ENCODE data around the gene DISC1. TPM values are rescaled to one million over a fixed set of nuclear protein-coding genes. Genes with fewer than 3 reads are reported as not detected.

Gene DISC1
- total and polyA plus RNA-seq, 5 donors = 2.3 to 7.4 (median 4.6) TPM

GRCh38 chr1:231688989-231689388, 62.4 kb downstream of the DISC1 start:
- H3K27me3 ChIP-seq (ENCODE audit: control insufficient read depth, insufficient read depth) = no peaks in the 10 kb centered on the region
- no peaks in the 10 kb centered on the region for H3K9me3 ChIP-seq (ENCODE audit: control insufficient read depth, low read length)
- H3K4me1 ChIP-seq (ENCODE audit: control insufficient read depth, insufficient read depth, low read length) = peaks cover 3% of the 10 kb centered on the region
- WGBS = 94% methylated on average over 4 of the region's 4 CpGs
- intact Hi-C loops (cut with DNase I) = no loop called here
- no peak for ATAC-seq
- no peak for DNase-seq
- H3K4me3 ChIP-seq (ENCODE audit: low read length) = no peak overlapping the region
- H3K27ac ChIP-seq (ENCODE audit: low read length) = no peak overlapping the region

GRCh38 chr1:231690059-231690458, 63.5 kb downstream of the DISC1 start:
- 58% methylated on average over 9 of the region's 9 CpGs for WGBS
- intact Hi-C loops (cut with DNase I) = no loop called here

GRCh38 chr1:231691618-231692259, 65.1 kb downstream of the DISC1 start:
- Histone ChIP-seq H3K9me3 (ENCODE audit: control insufficient read depth, low read length) (no peaks in the 10 kb centered on the region), H3K27ac (ENCODE audit: low read length) (no peak overlapping the region), H3K4me3 (ENCODE audit: low read length) (no peak overlapping the region), H3K27me3 (ENCODE audit: control insufficient read depth, insufficient read depth) (no peaks in the 10 kb centered on the region), H3K4me1 (ENCODE audit: control insufficient read depth, insufficient read depth, low read length) (peaks cover 3% of the 10 kb centered on the region)
- intact Hi-C loops (cut with DNase I) = no loop called here
- DNase-seq = peak; percentile 57 to 87 (median 86)
- peak; percentile 69 to 80 for ATAC-seq
- WGBS = 56% methylated on average over 17 of the region's 17 CpGs

More at GRCh38 chr1:231690059-231690458, 63.5 kb downstream of the DISC1 start:
- Histone ChIP-seq H3K4me1 (ENCODE audit: control insufficient read depth, insufficient read depth, low read length) (peaks cover 3% of the 10 kb centered on the region), H3K4me3 (ENCODE audit: low read length) (no peak overlapping the region), H3K27me3 (ENCODE audit: control insufficient read depth, insufficient read depth) (no peaks in the 10 kb centered on the region), H3K27ac (ENCODE audit: low read length) (peak overlapping the region; percentile 13), H3K9me3 (ENCODE audit: control insufficient read depth, low read length) (no peaks in the 10 kb centered on the region)
- no peak for ATAC-seq
- DNase-seq = peak in 1 of 3 donors; percentile 59

DNA sequence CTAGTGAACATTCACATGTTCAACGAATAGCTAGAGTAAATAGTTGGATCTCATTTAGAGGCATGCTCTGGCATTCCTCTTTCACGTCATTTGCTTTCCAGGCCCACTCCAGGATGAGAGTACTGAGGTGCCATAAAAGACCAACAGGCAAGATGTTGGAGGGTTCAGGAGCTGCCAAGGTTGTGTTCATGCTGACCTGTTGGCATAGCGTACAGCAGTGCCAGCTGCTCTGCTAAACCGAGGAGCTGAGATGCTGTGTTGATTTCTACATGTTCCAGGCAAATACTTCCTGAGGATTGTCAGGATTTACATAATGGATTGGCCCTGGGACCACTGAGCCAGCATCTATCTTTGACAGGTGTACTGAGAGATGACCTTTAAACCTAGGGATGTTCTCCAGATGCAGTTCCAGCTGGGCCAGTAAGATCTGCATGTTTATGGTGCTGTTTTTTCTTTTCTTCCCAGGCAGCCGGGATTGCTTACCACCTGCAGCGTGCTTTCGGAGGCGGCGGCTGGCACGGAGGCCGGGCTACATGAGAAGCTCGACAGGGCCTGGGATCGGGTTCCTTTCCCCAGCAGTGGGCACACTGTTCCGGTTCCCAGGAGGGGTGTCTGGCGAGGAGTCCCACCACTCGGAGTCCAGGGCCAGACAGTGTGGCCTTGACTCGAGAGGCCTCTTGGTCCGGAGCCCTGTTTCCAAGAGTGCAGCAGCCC, 66.9 kb downstream of the DISC1 start:
- Histone ChIP-seq H3K27me3 (ENCODE audit: control insufficient read depth, insufficient read depth) (no peaks in the 10 kb centered on the region), H3K4me1 (ENCODE audit: control insufficient read depth, insufficient read depth, low read length) (peaks cover 3% of the 10 kb centered on the region), H3K4me3 (ENCODE audit: low read length) (no peak overlapping the region), H3K9me3 (ENCODE audit: control insufficient read depth, low read length) (no peaks in the 10 kb centered on the region), H3K27ac (ENCODE audit: low read length) (no peak overlapping the region)
- ATAC-seq (peak; percentile 7 to 34), DNase-seq (peak in 2 of 3 donors; percentile 64 to 74)
- intact Hi-C loops (cut with DNase I) = no loop called here
- WGBS = 78% methylated on average over 18 of the region's 18 CpGs

DNA sequence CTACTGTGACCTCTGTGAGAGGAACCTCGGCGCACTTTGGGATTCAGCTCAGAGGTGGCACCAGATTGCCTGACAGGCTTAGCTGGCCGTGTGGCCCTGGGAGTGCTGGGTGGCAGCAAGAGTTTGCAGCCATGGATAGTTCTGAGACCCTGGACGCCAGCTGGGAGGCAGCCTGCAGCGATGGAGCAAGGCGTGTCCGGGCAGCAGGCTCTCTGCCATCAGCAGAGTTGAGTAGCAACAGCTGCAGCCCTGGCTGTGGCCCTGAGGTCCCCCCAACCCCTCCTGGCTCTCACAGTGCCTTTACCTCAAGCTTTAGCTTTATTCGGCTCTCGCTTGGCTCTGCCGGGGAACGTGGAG, 67.5 kb downstream of the DISC1 start:
- Histone ChIP-seq H3K9me3 (ENCODE audit: control insufficient read depth, low read length) (no peaks in the 10 kb centered on the region), H3K27ac (ENCODE audit: low read length) (no peak overlapping the region), H3K4me1 (ENCODE audit: control insufficient read depth, insufficient read depth, low read length) (peaks cover 3% of the 10 kb centered on the region), H3K4me3 (ENCODE audit: low read length) (no peak overlapping the region), H3K27me3 (ENCODE audit: control insufficient read depth, insufficient read depth) (no peaks in the 10 kb centered on the region)
- intact Hi-C loops (cut with DNase I) = no loop called here
- 73% methylated on average over 11 of the region's 11 CpGs for WGBS
- DNase-seq = peak; percentile 65 to 89 (median 88)
- peak; percentile 60 to 88 for ATAC-seq

DNA sequence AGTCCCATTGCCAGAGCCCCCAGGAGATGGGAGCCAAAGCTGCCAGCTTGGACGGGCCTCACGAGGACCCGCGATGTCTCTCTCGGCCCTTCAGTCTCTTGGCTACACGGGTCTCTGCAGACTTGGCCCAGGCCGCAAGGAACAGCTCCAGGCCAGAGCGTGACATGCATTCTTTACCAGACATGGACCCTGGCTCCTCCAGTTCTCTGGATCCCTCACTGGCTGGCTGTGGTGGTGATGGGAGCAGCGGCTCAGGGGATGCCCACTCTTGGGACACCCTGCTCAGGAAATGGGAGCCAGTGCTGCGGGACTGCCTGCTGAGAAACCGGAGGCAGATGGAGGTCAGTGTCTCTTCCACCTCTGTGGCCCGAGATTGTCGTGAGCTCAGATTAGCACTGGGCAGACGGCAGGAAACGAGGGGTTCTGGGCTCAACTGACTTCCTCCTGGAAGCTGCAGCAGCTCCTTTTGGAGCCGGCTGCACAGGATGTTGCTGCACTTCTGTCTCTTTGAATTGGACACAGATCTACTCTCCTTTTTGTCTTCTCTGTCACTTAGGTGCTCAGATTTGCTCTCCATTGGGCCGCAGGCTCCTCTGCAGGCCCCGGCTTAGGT, 68.0 kb downstream of the DISC1 start:
- intact Hi-C loops (cut with DNase I) = no loop called here
- peak; percentile 51 to 69 for ATAC-seq
- Histone ChIP-seq H3K27ac (ENCODE audit: low read length) (no peak overlapping the region), H3K9me3 (ENCODE audit: control insufficient read depth, low read length) (no peaks in the 10 kb centered on the region), H3K4me1 (ENCODE audit: control insufficient read depth, insufficient read depth, low read length) (peaks cover 3% of the 10 kb centered on the region), H3K4me3 (ENCODE audit: low read length) (no peak overlapping the region), H3K27me3 (ENCODE audit: control insufficient read depth, insufficient read depth) (no peaks in the 10 kb centered on the region)
- peak in 2 of 3 donors; percentile 73 to 74 for DNase-seq
- WGBS = 51% methylated on average over 18 of the region's 18 CpGs

GRCh38 chr1:231695439-231696255, 69.1 kb downstream of the DISC1 start:
- 77% methylated on average over 8 of the region's 8 CpGs for WGBS
- ATAC-seq (no peak), DNase-seq (peak in 1 of 3 donors; percentile 38)
- no peaks in the 10 kb centered on the region for H3K4me1 ChIP-seq (ENCODE audit: control insufficient read depth, insufficient read depth, low read length)
- H3K9me3 ChIP-seq (ENCODE audit: control insufficient read depth, low read length) = no peaks in the 10 kb centered on the region
- no peaks in the 10 kb centered on the region for H3K27me3 ChIP-seq (ENCODE audit: control insufficient read depth, insufficient read depth)
- intact Hi-C loops (cut with DNase I) = no loop called here
- H3K4me3 ChIP-seq (ENCODE audit: low read length) = no peak overlapping the region
- no peak overlapping the region for H3K27ac ChIP-seq (ENCODE audit: low read length)

DNA sequence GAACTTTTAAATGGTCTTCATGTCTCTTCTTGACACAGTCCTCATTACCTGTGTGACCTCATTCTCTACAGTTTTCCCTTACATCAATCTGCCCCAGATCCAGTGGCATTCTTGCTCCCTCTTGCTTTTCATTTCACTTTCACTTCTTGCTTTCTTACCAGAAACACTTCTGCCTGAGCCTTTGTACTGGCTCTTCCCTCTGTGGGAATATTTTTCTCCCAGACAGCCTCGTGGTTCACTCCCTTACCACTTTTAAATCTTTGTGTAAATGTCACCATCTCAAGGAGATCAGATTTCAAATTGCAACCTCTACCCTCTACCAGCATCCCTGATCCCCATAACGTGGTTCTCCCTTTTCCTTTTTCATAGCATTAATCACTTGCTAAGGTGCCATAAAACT, 73.2 kb downstream of the DISC1 start:
- WGBS = 54% methylated on average over 2 of the region's 2 CpGs
- Histone ChIP-seq H3K27ac (ENCODE audit: low read length) (no peak overlapping the region), H3K27me3 (ENCODE audit: control insufficient read depth, insufficient read depth) (no peaks in the 10 kb centered on the region), H3K4me1 (ENCODE audit: control insufficient read depth, insufficient read depth, low read length) (no peaks in the 10 kb centered on the region), H3K9me3 (ENCODE audit: control insufficient read depth, low read length) (no peaks in the 10 kb centered on the region), H3K4me3 (ENCODE audit: low read length) (no peak overlapping the region)
- ATAC-seq (no peak), DNase-seq (no peak)
- intact Hi-C loops (cut with DNase I) = no loop called here

- ATAC-seq (no peak), DNase-seq (no peak)
- no peak overlapping the region for H3K27ac ChIP-seq (ENCODE audit: low read length)
- intact Hi-C loops (cut with DNase I) = no loop called here
- no peaks in the 10 kb centered on the region for H3K4me1 ChIP-seq (ENCODE audit: control insufficient read depth, insufficient read depth, low read length)
- H3K4me3 ChIP-seq (ENCODE audit: low read length) = no peak overlapping the region
- no peaks in the 10 kb centered on the region for H3K9me3 ChIP-seq (ENCODE audit: control insufficient read depth, low read length)
- no peaks in the 10 kb centered on the region for H3K27me3 ChIP-seq (ENCODE audit: control insufficient read depth, insufficient read depth)
These were observed 74.7 kb downstream of the DISC1 start for GRCh38 chr1:231701306-231701705.

DNA sequence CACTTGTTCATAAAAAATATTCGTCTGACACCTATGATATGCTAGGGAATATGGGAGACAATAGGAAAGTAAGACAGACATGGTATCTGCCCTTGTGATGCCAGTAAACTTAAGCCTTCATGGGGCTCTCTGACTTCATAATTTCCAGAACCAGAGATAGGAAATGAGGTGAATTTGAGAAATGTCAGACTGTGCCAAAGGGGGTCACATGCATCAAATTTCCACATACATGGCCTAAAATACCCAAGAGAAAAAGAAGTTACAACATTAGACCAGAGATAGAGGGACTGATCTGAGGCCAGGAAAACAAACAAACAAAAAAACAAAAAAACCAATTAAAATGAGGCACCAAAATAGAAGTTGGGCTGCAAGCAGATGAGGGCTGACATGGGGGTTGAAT, 75.7 kb downstream of the DISC1 start:
- no peak overlapping the region for H3K4me3 ChIP-seq (ENCODE audit: low read length)
- H3K9me3 ChIP-seq (ENCODE audit: control insufficient read depth, low read length) = no peaks in the 10 kb centered on the region
- WGBS = 91% methylated on average over 1 of the region's 1 CpG
- no peak for DNase-seq
- no peak overlapping the region for H3K27ac ChIP-seq (ENCODE audit: low read length)
- intact Hi-C loops (cut with DNase I) = no loop called here
- no peak for ATAC-seq
- no peaks in the 10 kb centered on the region for H3K4me1 ChIP-seq (ENCODE audit: control insufficient read depth, insufficient read depth, low read length)
- H3K27me3 ChIP-seq (ENCODE audit: control insufficient read depth, insufficient read depth) = no peaks in the 10 kb centered on the region

DNA sequence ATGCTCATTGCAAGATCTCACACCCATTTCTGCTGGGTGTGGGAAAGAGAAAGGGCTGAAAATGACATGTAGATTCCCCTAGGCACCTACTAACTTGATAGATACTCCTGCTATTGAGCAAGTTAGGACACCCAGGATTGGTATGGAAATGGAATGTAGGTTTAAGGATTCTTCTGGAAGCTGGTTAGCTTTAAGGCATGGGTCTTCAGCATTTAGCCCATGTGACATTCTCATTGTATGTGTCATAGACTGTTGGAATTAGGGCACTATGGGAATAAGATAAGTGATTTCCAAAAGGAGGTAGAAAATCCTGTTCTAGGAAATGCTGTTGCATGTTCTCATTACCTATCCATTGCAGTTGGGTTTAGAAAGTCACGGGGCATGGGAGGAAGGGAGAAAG, 76.2 kb downstream of the DISC1 start:
- no peaks in the 10 kb centered on the region for H3K9me3 ChIP-seq (ENCODE audit: control insufficient read depth, low read length)
- ATAC-seq = no peak
- H3K4me1 ChIP-seq (ENCODE audit: control insufficient read depth, insufficient read depth, low read length) = no peaks in the 10 kb centered on the region
- intact Hi-C loops (cut with DNase I) = no loop called here
- H3K27me3 ChIP-seq (ENCODE audit: control insufficient read depth, insufficient read depth) = no peaks in the 10 kb centered on the region
- H3K4me3 ChIP-seq (ENCODE audit: low read length) = no peak overlapping the region
- no peak overlapping the region for H3K27ac ChIP-seq (ENCODE audit: low read length)
- 92% methylated on average over 1 of the region's 1 CpG for WGBS
- DNase-seq = no peak

Data from right cardiac atrium (tissue), 5 donors.